ENCODE results near the gene WRNIP1.
"Not testable (repeated sequence)": the region's sequence is repeated elsewhere in the genome, so short reads cannot be mapped to it uniquely, and the experiment has no call there.

Gene WRNIP1

GRCh38 chr6:2798586-2799134 lies 33.5 kb downstream of the WRNIP1 start:
- no peak for DNase-seq (ENCODE audit: low read depth, low spot score)
- no peak overlapping the region for H3K4me3 ChIP-seq (ENCODE audit: low read length)

DNA sequence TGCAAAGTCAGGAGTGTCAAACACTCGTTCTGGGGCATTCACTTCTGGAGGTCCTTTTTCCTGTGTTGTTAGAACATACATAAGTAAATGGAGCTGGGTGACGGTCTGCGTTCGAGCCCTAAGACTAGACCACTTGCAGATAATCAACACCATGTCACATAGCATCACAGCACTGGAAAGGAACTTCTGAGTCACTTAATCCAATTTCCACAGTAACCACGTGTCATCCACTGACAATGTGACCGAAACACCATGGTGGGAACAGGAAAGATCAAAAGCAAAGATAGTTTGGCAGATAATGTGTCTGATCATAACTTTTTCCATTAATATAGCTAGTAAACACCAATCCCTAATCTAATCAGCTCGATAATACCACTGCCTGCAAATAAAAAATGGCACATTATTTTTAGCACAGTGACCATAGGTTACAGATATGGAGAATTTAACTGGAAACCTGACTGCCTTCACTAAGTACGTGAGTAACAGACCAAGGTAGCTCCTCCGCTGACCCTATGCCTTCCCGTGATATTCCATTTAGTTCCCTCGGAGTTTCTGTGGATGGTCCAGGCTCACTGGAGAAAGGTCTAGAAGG lies 34.8 kb downstream of the WRNIP1 start:
- no peak for DNase-seq (ENCODE audit: low read depth, low spot score)

GRCh38 chr6:2800552-2801316 lies 35.5 kb downstream of the WRNIP1 start:
- H3K4me3 ChIP-seq (ENCODE audit: low read length), result no peak overlapping the region

More for the DNA sequence above, 34.8 kb downstream of the WRNIP1 start:
- H3K4me3 ChIP-seq (ENCODE audit: low read length), result no peak overlapping the region

DNA sequence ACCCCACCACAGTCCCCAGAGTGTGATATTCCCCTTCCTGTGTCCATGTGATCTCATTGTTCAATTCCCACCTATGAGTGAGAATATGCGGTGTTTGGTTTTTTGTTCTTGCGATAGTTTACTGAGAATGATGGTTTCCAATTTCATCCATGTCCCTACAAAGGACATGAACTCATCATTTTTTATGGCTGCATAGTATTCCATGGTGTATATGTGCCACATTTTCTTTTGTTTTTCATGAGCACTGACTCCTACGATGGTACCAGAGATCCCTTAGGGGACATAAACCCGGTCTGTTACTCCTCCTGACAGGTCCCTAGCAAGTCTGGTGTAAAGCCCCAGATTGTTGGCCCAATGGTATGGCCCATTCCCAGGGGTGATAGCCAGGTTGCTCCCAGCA lies 36.5 kb downstream of the WRNIP1 start:
- not testable (repeated sequence) for H3K4me3 ChIP-seq (ENCODE audit: low read length); DNase-seq (ENCODE audit: low read depth, low spot score)

More at GRCh38 chr6:2800552-2801316, 35.5 kb downstream of the WRNIP1 start:
- no peak for DNase-seq (ENCODE audit: low read depth, low spot score)

DNA sequence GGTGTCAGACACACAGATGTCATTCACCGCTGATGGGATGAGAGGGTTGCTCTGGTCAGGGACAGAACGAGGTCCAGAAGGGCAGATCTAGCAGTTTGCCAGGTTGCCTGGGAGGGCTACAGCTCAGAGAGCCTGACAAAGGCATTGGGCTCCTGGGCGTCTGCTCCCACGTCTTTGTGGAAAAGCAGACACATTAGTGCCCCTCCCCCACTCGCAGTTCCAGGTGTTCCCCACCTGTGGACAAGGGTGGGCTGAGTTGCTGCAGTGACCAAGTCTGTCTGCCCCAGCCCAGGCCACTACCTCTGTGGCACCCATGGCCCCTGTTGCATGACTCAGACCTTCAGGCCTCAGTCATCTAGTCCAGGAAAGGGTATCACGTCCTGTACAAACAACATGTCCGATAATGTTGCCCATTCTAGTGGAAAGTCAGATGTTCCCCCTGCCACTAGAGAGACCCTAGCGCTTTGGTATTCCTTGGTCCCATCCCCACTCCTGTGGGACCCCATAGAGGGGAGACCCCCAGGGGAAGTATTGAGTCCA lies 37.4 kb downstream of the WRNIP1 start:
- no peak for DNase-seq (ENCODE audit: low read depth, low spot score)
- H3K4me3 ChIP-seq (ENCODE audit: low read length), result no peak overlapping the region

GRCh38 chr6:2803731-2804429 lies 38.7 kb downstream of the WRNIP1 start:
- H3K4me3 ChIP-seq (ENCODE audit: low read length), result no peak overlapping the region

GRCh38 chr6:2804516-2804915 lies 39.3 kb downstream of the WRNIP1 start:
- DNase-seq (ENCODE audit: low read depth, low spot score), result no peak

More at GRCh38 chr6:2803731-2804429, 38.7 kb downstream of the WRNIP1 start:
- no peak for DNase-seq (ENCODE audit: low read depth, low spot score)

GRCh38 chr6:2805031-2805430 lies 39.8 kb downstream of the WRNIP1 start:
- no peak for DNase-seq (ENCODE audit: low read depth, low spot score)
- H3K4me3 ChIP-seq (ENCODE audit: low read length), result no peak overlapping the region

More at GRCh38 chr6:2804516-2804915, 39.3 kb downstream of the WRNIP1 start:
- no peak overlapping the region for H3K4me3 ChIP-seq (ENCODE audit: low read length)

GRCh38 chr6:2806644-2807043 lies 41.5 kb downstream of the WRNIP1 start:
- no peak for DNase-seq (ENCODE audit: low read depth, low spot score)
- no peak overlapping the region for H3K4me3 ChIP-seq (ENCODE audit: low read length)

DNA sequence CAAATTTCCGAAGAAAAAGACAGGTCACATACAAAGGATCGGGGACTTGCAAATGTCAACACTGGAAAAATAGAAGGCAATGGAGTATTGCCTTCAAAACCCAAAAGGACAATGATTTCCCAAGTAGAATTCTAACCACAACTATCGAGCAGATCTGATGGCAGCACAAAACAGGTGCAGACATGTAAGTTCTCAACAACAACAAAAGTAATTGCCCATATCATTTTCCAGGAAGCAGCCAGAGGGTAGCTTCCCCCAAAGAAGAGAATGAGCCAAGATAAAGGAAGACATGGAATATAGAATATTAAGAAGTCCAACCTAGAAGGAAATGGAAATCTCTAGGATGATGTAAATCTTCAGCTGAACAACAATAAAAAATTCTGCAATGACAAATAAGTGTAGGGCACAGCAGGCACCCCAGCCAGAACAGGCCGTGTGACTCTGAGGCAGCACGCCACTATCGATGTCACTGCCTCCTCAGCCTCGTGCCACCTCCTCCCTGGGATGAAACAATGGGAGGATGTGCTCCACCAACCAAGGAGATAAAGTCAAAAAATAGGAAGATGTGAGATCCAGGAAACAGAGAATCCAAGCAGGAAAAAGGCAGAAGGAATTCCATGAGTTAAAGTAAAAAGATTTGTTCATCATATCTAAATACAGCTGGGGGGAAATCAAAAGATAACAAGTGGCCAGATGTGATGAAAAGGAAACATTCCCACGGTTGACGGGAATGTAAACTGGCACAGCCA lies 42.3 kb downstream of the WRNIP1 start:
- H3K4me3 ChIP-seq (ENCODE audit: low read length), result no peak overlapping the region
- DNase-seq (ENCODE audit: low read depth, low spot score), result no peak

- DNase-seq (ENCODE audit: low read depth, low spot score), result no peak
- H3K4me3 ChIP-seq (ENCODE audit: low read length), result no peak overlapping the region
Measured at GRCh38 chr6:2809015-2809414, 43.8 kb downstream of the WRNIP1 start.

GRCh38 chr6:2810092-2810671 lies 45.0 kb downstream of the WRNIP1 start:
- no peak for DNase-seq (ENCODE audit: low read depth, low spot score)
- H3K4me3 ChIP-seq (ENCODE audit: low read length), result no peak overlapping the region

GRCh38 chr6:2812695-2813094 lies 47.5 kb downstream of the WRNIP1 start:
- H3K4me3 ChIP-seq (ENCODE audit: low read length), result no peak overlapping the region
- DNase-seq (ENCODE audit: low read depth, low spot score), result no peak

GRCh38 chr6:2816158-2816557 lies 51.0 kb downstream of the WRNIP1 start:
- no peak overlapping the region for H3K4me3 ChIP-seq (ENCODE audit: low read length)
- no peak for DNase-seq (ENCODE audit: low read depth, low spot score)

- H3K4me3 ChIP-seq (ENCODE audit: low read length), result no peak overlapping the region
- DNase-seq (ENCODE audit: low read depth, low spot score), result no peak
Measured at GRCh38 chr6:2817903-2818443, 52.8 kb downstream of the WRNIP1 start.

DNA sequence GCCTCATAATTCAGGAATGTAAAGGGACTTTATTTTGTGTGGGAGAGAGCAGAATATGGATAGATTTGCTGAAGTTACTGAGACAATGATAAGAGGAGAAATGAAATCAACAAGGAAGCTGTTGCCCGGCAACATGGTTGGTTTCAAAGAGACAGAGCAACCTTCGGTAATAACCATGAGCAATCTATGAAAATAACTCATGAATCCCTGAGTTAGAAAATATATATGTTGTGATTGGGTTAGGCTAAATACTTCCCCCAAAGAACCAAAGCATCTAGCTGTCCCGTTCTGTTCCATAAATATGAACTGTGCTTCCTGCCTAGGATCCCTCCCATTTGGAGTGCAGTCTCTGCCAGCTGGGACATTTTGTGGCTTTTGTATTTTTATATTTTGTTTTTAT lies 53.4 kb downstream of the WRNIP1 start:
- DNase-seq (ENCODE audit: low read depth, low spot score), result no peak
- no peak overlapping the region for H3K4me3 ChIP-seq (ENCODE audit: low read length)

DNA sequence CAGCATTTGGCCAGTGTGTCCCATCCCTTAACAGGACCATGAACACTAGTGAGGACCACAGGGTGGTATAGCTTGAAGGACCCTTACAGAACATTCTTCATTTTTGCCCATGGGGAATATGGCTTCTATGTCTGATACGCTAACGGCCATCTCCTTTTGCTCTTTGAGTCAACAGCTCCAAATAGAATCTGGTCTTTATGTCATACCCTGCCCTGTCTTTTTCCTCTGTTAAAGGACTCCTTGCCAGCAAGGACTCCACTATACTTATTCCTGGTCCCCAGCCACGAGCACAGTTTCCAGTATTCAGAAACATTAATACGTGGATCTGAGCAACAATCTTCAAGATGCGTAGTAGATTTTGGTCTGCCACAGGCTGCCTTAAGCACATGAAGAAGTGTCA lies 53.9 kb downstream of the WRNIP1 start:
- no peak overlapping the region for H3K4me3 ChIP-seq (ENCODE audit: low read length)
- no peak for DNase-seq (ENCODE audit: low read depth, low spot score)

GRCh38 chr6:2819978-2820377 lies 54.8 kb downstream of the WRNIP1 start:
- DNase-seq (ENCODE audit: low read depth, low spot score), result no peak
- H3K4me3 ChIP-seq (ENCODE audit: low read length), result peak overlapping the region; percentile 11

Data from Jurkat, Clone E6-1 (cell line).